GM19193 (cell line): ENCODE measurements around the gene SLC6A20.

Experiments
- POLR2A ChIP-seq: IDR thresholded peaks from 4 replicates; pipeline ENCODE4 v1.6.1; 2011; ENCODE audit not compliant: insufficient read depth, insufficient read length; ENCODE audit errors: extremely low read depth

SLC6A20 gene

GRCh38 chr3:45775571-45776300 lies 20.6 kb downstream of the SLC6A20 start:
- TF ChIP-seq POLR2A: no peak

- TF ChIP-seq POLR2A: no peak
Measured at GRCh38 chr3:45774581-45775521, 21.5 kb downstream of the SLC6A20 start.

- no peak for TF ChIP-seq POLR2A
Measured at GRCh38 chr3:45773714-45774449, 22.5 kb downstream of the SLC6A20 start.

GRCh38 chr3:45773072-45773471 lies 23.3 kb downstream of the SLC6A20 start:
- no peak for TF ChIP-seq POLR2A

- TF ChIP-seq POLR2A: no peak
Measured at GRCh38 chr3:45772341-45773035, 23.8 kb downstream of the SLC6A20 start.

GRCh38 chr3:45771831-45772230 lies 24.5 kb downstream of the SLC6A20 start:
- TF ChIP-seq POLR2A: no peak

- TF ChIP-seq POLR2A: no peak
Measured at GRCh38 chr3:45771166-45771775, 25.1 kb downstream of the SLC6A20 start.

GRCh38 chr3:45765958-45766357 lies 30.4 kb downstream of the SLC6A20 start:
- no peak for TF ChIP-seq POLR2A

- TF ChIP-seq POLR2A: no peak
Measured at GRCh38 chr3:45765266-45765851, 31.0 kb downstream of the SLC6A20 start.

- TF ChIP-seq POLR2A: no peak
Measured at GRCh38 chr3:45763303-45763675, 33.0 kb downstream of the SLC6A20 start.

- no peak for TF ChIP-seq POLR2A
Measured at GRCh38 chr3:45762647-45763302, 33.6 kb downstream of the SLC6A20 start.

GRCh38 chr3:45761831-45762230 lies 34.5 kb downstream of the SLC6A20 start:
- no peak for TF ChIP-seq POLR2A
